Type B pancreatic cell (in vitro differentiated cells): ENCODE results near the gene TRIM22. TPM values are rescaled to one million over a fixed set of nuclear protein-coding genes. Genes with fewer than 3 reads are reported as not detected.

Experiments
- DNase-seq: peaks from one replicate; pipeline ENCODE4 v3.0.0; 2021; ENCODE audit warnings: mixed read lengths; ENCODE audit not compliant: unreplicated experiment; ENCODE audit errors: extremely low spot score
- H3K27ac Mint-ChIP-seq: 2 replicates; pipeline ENCODE4 v1.8.0; 2021; ENCODE audit warnings: mild to moderate bottlenecking, mixed read lengths
- H3K27me3 Mint-ChIP-seq: 2 replicates; pipeline ENCODE4 v1.8.0; 2021; ENCODE audit warnings: mixed read lengths
- H3K36me3 Mint-ChIP-seq: 2 replicates; pipeline ENCODE4 v1.8.0; 2021; ENCODE audit warnings: mixed read lengths
- H3K4me1 Mint-ChIP-seq: one replicate; pipeline ENCODE4 v1.8.0; 2021; ENCODE audit warnings: mixed read lengths; ENCODE audit not compliant: unreplicated experiment
- H3K4me3 Mint-ChIP-seq: 2 replicates; pipeline ENCODE4 v1.8.0; 2021; ENCODE audit warnings: mild to moderate bottlenecking, mixed read lengths
- H3K9me3 Mint-ChIP-seq: 2 replicates; pipeline ENCODE4 v1.8.0; 2021; ENCODE audit warnings: mixed read lengths
- CTCF ChIP-seq: fragments of 200-600 bp; sonication (generic); conservative IDR thresholded peaks from 2 replicates; pipeline ENCODE4 v1.5.0; 2021; ENCODE audit warnings: antibody characterized with exemption, mild to moderate bottlenecking
- total RNA-seq: library from RNA; stranded (reverse); gene quantifications from 2 replicates; pipeline ENCODE4 v1.2.1, GENCODE V29; 2021; ENCODE audit warnings: low replicate concordance

The TRIM22 gene
- total RNA-seq, 1 donor from 2014 or later = 27.4 TPM

DNA sequence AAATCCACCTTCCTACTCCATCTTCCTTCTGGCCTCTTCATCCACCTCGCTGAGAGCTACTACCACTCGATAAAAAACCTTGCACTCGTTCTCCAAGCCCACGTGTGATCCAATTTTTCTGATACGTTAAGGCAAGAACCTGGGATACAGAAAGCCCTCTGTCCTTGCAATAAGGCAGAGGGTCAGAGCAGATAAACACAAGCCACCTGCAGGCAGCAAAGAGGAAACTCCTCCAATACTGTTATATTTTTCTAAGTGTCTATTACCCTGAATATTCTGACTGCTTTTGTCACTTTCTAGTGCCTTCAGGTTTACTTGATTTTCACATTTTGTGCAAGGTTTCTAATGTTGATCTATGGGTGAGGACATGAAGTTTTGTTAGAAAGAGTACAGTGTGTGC lies 31.3 kb upstream of the TRIM22 start:
- no peak for DNase-seq
- Mint-ChIP-seq H3K36me3 (peaks cover 20% of the 10 kb centered on the region), H3K4me3 (no peak overlapping the region), H3K4me1 (no peaks in the 10 kb centered on the region), H3K27me3 (no peaks in the 10 kb centered on the region), H3K27ac (no peak overlapping the region), H3K9me3 (peaks cover 6% of the 10 kb centered on the region)
- no peak for TF ChIP-seq CTCF

DNA sequence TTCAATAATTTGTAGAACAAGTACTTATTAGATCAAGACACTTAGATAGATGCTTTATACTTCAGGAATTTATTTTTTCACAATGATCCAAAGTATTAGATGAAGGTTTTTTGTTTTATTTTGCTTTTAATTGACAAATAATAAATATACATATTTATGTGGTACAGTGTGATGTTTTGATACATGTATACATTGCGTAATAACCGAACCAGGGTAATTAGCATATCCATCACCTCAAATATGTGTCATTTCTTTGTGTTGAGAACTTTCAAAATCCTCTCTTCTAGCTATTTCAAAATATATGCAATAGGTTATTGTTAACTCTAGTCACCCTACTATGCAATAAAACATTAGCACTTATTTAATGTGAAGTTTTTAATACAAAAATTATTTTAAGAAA lies 26.1 kb upstream of the TRIM22 start:
- H3K4me1 Mint-ChIP-seq = peaks cover 9% of the 10 kb centered on the region
- no peaks in the 10 kb centered on the region for H3K27me3 Mint-ChIP-seq
- H3K36me3 Mint-ChIP-seq = peaks cover 43% of the 10 kb centered on the region
- TF ChIP-seq CTCF = no peak
- DNase-seq = no peak
- H3K4me3 Mint-ChIP-seq = no peak overlapping the region
- no peaks in the 10 kb centered on the region for H3K9me3 Mint-ChIP-seq
- H3K27ac Mint-ChIP-seq = no peak overlapping the region

- H3K27ac Mint-ChIP-seq = no peak overlapping the region
- H3K4me1 Mint-ChIP-seq = peaks cover 9% of the 10 kb centered on the region
- H3K4me3 Mint-ChIP-seq = no peak overlapping the region
- no peaks in the 10 kb centered on the region for H3K27me3 Mint-ChIP-seq
- peaks cover 46% of the 10 kb centered on the region for H3K36me3 Mint-ChIP-seq
- no peaks in the 10 kb centered on the region for H3K9me3 Mint-ChIP-seq
- TF ChIP-seq CTCF = no peak
- no peak for DNase-seq
Observed at GRCh38 chr11:5665051-5665570, 24.5 kb upstream of the TRIM22 start.

DNA sequence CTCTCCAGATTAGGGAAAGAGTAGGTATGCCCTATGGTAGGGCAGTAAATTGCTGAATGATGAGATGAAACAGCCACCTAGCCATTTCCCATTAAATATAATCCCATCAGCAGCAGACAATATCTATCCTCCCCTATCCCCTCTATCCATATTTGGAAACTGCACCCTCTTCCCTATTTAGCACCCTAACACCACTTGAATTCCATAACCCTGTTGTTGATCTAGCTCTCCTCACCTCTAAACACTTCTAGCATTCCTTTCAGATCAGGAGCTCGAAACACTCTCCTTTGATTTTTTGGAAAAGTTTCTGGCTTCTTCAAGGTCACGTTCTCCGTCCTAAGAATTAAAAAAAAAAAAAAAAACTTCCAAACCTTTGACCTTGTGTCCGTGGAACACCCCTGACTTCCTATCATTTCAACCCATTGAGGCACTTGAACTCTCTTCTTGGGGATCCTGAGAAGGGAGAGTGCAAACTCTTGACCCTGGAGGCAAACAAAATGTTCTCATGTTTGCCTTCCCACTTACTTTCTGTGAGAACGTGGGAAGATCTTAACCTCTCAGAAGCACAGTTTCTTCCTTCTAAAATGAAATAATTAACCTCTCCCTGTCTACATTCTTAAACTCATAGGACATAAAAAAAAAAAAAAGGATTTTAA lies 23.7 kb upstream of the TRIM22 start:
- H3K27me3 Mint-ChIP-seq = no peaks in the 10 kb centered on the region
- TF ChIP-seq CTCF = no peak
- H3K9me3 Mint-ChIP-seq = no peaks in the 10 kb centered on the region
- peaks cover 9% of the 10 kb centered on the region for H3K4me1 Mint-ChIP-seq
- no peak overlapping the region for H3K4me3 Mint-ChIP-seq
- no peak overlapping the region for H3K27ac Mint-ChIP-seq
- peaks cover 46% of the 10 kb centered on the region for H3K36me3 Mint-ChIP-seq
- no peak for DNase-seq

GRCh38 chr11:5666402-5666793 lies 23.2 kb upstream of the TRIM22 start:
- no peak overlapping the region for H3K27ac Mint-ChIP-seq
- peaks cover 43% of the 10 kb centered on the region for H3K36me3 Mint-ChIP-seq
- H3K9me3 Mint-ChIP-seq = no peaks in the 10 kb centered on the region
- DNase-seq = no peak
- H3K27me3 Mint-ChIP-seq = no peaks in the 10 kb centered on the region
- peaks cover 9% of the 10 kb centered on the region for H3K4me1 Mint-ChIP-seq
- TF ChIP-seq CTCF = no peak
- H3K4me3 Mint-ChIP-seq = no peak overlapping the region

GRCh38 chr11:5671831-5672230 lies 17.8 kb upstream of the TRIM22 start:
- H3K36me3 Mint-ChIP-seq = peaks cover 20% of the 10 kb centered on the region
- H3K9me3 Mint-ChIP-seq = no peaks in the 10 kb centered on the region
- DNase-seq = no peak
- no peak overlapping the region for H3K27ac Mint-ChIP-seq
- TF ChIP-seq CTCF = no peak
- no peak overlapping the region for H3K4me3 Mint-ChIP-seq
- H3K4me1 Mint-ChIP-seq = no peaks in the 10 kb centered on the region
- H3K27me3 Mint-ChIP-seq = no peaks in the 10 kb centered on the region
